Stimulated activated CD8-positive, alpha-beta memory T cell treated with anti-CD3 and anti-CD28 coated beads, Interleukin-4, amount 100 ng/mL, for 4 hours (primary cell): Measurements from ENCODE around the gene IZUMO2.

Experiments used
- DNase-seq, 2 donors: peaks; one replicate each; pipeline ENCODE4 v3.0.0-alpha.2; 2020; ENCODE audit warnings: low read depth in 2 of 2, low spot score in 1 of 2

IZUMO2 gene

GRCh38 chr19:50162988-50163387, at the start of gene IZUMO2:
Gene IZUMO2, minus strand, starts transcription at chr19:50163281. Its CDS starts 87 bp downstream, at chr19:50163194.
- no peak for DNase-seq

- no peak for DNase-seq
Measured at GRCh38 chr19:50210425-50210824, 47.3 kb upstream of the IZUMO2 start.

- DNase-seq, result no peak
Measured at GRCh38 chr19:50209131-50209530, 46.0 kb upstream of the IZUMO2 start.

GRCh38 chr19:50207730-50208129, 44.6 kb upstream of the IZUMO2 start:
- DNase-seq, result no peak

GRCh38 chr19:50206191-50206590, 43.1 kb upstream of the IZUMO2 start:
- DNase-seq, result no peak

GRCh38 chr19:50205681-50206138, 42.6 kb upstream of the IZUMO2 start:
- no peak for DNase-seq

GRCh38 chr19:50204811-50205675, 42.0 kb upstream of the IZUMO2 start:
- no peak for DNase-seq

GRCh38 chr19:50204081-50204428, 41.0 kb upstream of the IZUMO2 start:
- DNase-seq, result no peak

GRCh38 chr19:50203281-50204080, 40.4 kb upstream of the IZUMO2 start, which contains the start of gene MYH14:
Gene MYH14, plus strand, starts transcription at chr19:50203622. Its CDS starts 6,744 bp downstream, at chr19:50210366.
- no peak for DNase-seq

- no peak for DNase-seq
Measured at GRCh38 chr19:50202962-50203280, 39.8 kb upstream of the IZUMO2 start.

GRCh38 chr19:50202386-50202785, 39.3 kb upstream of the IZUMO2 start:
- DNase-seq, result no peak

- no peak for DNase-seq
Measured at GRCh38 chr19:50199259-50199555, 36.1 kb upstream of the IZUMO2 start.

GRCh38 chr19:50198431-50199258, 35.6 kb upstream of the IZUMO2 start:
- DNase-seq, result no peak

GRCh38 chr19:50197348-50197747, 34.3 kb upstream of the IZUMO2 start:
- no peak for DNase-seq

- no peak for DNase-seq
Measured at GRCh38 chr19:50196322-50196932, 33.3 kb upstream of the IZUMO2 start.

GRCh38 chr19:50195224-50195623, 32.1 kb upstream of the IZUMO2 start:
- DNase-seq, result no peak

- no peak for DNase-seq
Measured at GRCh38 chr19:50192463-50193211, 29.6 kb upstream of the IZUMO2 start.

GRCh38 chr19:50191216-50191615, 28.1 kb upstream of the IZUMO2 start:
- no peak for DNase-seq

- no peak for DNase-seq
Measured at GRCh38 chr19:50190439-50190891, 27.4 kb upstream of the IZUMO2 start.

- DNase-seq, result no peak
Measured at GRCh38 chr19:50189331-50189730, 26.2 kb upstream of the IZUMO2 start.
